ENCODE data around the gene SMCHD1.
"Not testable (repeated sequence)": the region's sequence is repeated elsewhere in the genome, so short reads cannot be mapped to it uniquely, and the experiment has no call there.

SMCHD1 gene

DNA sequence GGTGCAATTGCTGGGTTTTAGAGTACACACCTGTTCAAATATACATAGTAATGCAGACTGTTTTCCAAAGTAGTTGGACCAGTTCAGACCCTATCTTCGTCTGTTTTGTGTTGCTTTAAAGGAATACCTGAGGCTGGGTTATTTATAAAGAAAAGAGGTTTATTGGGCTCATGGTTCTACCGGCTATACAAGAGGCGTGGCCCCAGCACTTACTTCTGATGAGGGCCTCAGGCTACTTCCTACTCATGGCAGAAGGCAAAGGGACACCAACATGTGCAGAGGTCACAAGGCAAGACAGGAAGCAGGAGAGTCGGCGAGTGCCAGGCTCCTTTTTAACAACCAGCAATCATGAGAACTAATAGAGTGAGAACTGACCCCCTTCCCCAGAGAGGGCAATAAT lies 169.3 kb downstream of the SMCHD1 start:
- Histone ChIP-seq H3K4me3 (ENCODE audit: low read depth in 1 of 2, low read length in 1 of 2) (no peak overlapping the region), H3K9me3 (no peaks in the 10 kb centered on the region), H3K27me3 (no peaks in the 10 kb centered on the region), H3K4me1 (ENCODE audit: control insufficient read depth in 1 of 2, insufficient read depth in 1 of 2, low read depth in 1 of 2, low read length in 1 of 2) (no peaks in the 10 kb centered on the region), H3K27ac (no peak overlapping the region), H3K36me3 (no peaks in the 10 kb centered on the region)
- TF ChIP-seq, protein P1, sequence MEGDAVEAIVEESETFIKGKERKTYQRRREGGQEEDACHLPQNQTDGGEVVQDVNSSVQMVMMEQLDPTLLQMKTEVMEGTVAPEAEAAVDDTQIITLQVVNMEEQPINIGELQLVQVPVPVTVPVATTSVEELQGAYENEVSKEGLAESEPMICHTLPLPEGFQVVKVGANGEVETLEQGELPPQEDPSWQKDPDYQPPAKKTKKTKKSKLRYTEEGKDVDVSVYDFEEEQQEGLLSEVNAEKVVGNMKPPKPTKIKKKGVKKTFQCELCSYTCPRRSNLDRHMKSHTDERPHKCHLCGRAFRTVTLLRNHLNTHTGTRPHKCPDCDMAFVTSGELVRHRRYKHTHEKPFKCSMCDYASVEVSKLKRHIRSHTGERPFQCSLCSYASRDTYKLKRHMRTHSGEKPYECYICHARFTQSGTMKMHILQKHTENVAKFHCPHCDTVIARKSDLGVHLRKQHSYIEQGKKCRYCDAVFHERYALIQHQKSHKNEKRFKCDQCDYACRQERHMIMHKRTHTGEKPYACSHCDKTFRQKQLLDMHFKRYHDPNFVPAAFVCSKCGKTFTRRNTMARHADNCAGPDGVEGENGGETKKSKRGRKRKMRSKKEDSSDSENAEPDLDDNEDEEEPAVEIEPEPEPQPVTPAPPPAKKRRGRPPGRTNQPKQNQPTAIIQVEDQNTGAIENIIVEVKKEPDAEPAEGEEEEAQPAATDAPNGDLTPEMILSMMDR (IDR thresholded peaks at IDR 0.05), result no peak

DNA sequence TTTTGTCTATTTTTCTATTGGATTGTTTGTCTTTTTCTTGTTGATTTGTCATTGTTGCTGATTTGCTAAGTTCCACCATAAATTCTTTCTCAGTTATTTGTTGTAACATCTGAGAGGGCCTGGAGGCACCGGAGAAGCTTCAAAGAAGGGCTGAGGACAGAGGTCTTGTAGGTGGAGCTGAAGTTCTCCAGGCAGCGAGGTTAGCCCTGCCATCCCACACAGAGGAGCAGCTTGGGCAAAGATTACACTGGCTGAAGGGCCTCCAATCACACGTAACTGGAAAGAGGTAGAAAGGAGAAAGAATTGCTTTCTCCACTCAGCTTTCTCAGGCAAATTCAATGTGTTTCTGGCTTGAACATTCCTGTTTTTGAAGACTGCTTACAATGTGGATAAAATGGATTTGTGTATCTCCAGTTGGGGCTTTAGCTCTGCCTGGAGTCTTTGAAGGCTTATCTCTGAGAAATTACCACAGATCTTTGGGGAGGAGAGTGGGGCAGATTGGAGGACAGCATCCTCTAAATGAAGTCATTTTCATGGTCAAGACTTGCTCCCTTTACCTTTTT lies 170.2 kb downstream of the SMCHD1 start:
- H3K36me3 ChIP-seq, result no peaks in the 10 kb centered on the region
- no peak overlapping the region for H3K27ac ChIP-seq
- H3K9me3 ChIP-seq, result no peaks in the 10 kb centered on the region
- no peak overlapping the region for H3K4me3 ChIP-seq (ENCODE audit: low read depth in 1 of 2, low read length in 1 of 2)
- H3K4me1 ChIP-seq (ENCODE audit: control insufficient read depth in 1 of 2, insufficient read depth in 1 of 2, low read depth in 1 of 2, low read length in 1 of 2), result no peaks in the 10 kb centered on the region
- H3K27me3 ChIP-seq, result no peaks in the 10 kb centered on the region
- TF ChIP-seq, protein P1 (IDR thresholded peaks at IDR 0.05), result no peak

DNA sequence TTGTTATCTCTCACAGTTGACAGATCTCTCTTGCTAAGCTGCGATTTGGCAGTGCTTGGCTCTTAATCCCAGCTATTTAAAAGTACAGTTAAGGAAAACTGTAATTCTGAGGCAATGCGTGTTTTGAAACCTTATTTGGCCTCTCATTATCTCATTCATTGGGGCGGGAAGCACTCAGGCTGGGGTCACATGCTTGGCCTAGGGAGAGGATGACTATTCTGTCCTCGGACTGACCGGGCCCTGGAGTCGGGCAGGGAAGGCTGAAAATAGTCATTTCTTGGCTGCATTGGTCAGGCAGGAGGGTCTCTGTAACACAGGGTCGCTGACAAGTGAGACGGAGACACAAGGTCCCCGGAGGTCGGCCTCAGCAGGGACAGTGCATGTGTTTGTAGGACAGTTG lies 171.1 kb downstream of the SMCHD1 start:
- no peaks in the 10 kb centered on the region for H3K4me1 ChIP-seq (ENCODE audit: control insufficient read depth in 1 of 2, insufficient read depth in 1 of 2, low read depth in 1 of 2, low read length in 1 of 2)
- no peaks in the 10 kb centered on the region for H3K9me3 ChIP-seq
- no peak overlapping the region for H3K4me3 ChIP-seq (ENCODE audit: low read depth in 1 of 2, low read length in 1 of 2)
- H3K27ac ChIP-seq, result no peak overlapping the region
- H3K27me3 ChIP-seq, result no peaks in the 10 kb centered on the region
- TF ChIP-seq, protein P1 (IDR thresholded peaks at IDR 0.05), result no peak
- H3K36me3 ChIP-seq, result no peaks in the 10 kb centered on the region

DNA sequence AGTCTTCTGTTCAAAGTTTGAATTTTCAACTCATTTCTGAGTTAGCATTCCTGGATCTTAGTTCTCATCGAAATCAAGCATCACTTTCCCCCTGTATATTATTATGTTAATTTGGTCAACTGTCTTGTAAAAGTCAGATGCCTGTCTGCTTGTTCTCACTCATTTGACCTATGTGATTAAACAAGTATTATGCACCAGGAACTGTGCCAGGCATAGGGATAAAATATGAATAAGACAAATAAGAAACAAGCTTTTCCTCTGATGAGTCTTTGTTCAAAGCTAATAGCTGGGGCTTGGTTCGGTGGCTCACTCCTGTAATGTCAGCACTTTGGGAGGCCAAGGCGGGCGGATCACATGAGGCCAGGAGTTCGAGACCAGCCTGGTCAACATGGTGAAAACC lies 171.5 kb downstream of the SMCHD1 start:
- H3K27me3 ChIP-seq, result no peaks in the 10 kb centered on the region
- H3K36me3 ChIP-seq, result no peaks in the 10 kb centered on the region
- H3K27ac ChIP-seq, result no peak overlapping the region
- TF ChIP-seq, protein P1 (IDR thresholded peaks at IDR 0.05), result no peak
- H3K4me3 ChIP-seq (ENCODE audit: low read depth in 1 of 2, low read length in 1 of 2), result no peak overlapping the region
- no peaks in the 10 kb centered on the region for H3K9me3 ChIP-seq
- no peaks in the 10 kb centered on the region for H3K4me1 ChIP-seq (ENCODE audit: control insufficient read depth in 1 of 2, insufficient read depth in 1 of 2, low read depth in 1 of 2, low read length in 1 of 2)

DNA sequence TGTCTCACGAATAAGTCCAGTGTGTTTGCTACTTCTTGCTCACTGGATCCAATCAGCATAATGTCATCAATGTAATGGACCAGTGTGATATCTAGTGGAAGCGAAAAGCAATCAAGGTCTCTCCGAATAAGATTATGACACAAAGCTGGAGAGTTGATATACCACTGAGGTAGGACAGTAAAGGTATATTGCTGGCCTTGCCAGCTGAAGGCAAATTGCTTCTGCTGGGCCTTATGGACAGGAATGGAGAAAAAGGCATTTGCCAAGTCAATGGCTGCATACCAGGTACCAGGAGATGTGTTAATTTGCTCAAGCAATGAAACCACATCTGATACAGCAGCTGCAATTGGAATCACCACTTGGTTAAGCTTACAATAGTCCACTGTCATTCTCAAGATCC lies 180.6 kb downstream of the SMCHD1 start:
- not testable (repeated sequence) for H3K27ac ChIP-seq; H3K4me3 ChIP-seq (ENCODE audit: low read depth in 1 of 2, low read length in 1 of 2); H3K9me3 ChIP-seq; H3K27me3 ChIP-seq; H3K4me1 ChIP-seq (ENCODE audit: control insufficient read depth in 1 of 2, insufficient read depth in 1 of 2, low read depth in 1 of 2, low read length in 1 of 2); H3K36me3 ChIP-seq

DNA sequence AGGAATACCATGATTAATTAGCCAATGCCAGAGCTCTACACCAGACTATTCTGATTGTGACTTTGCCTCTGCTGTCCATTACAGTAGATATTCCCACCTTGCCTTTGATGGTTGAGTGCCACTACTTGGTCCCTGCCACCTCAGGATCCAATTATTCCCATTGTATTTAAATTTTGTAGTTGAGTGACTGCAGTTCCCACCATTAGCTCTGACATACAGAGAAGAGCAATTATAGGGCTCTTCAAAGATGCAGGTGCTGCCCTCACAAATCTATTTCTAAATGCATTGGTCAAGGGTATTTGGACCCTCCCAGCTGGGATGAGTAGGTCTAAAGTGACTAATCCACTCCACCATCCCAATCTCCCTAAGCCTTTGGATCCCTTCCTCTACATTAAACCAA lies 181.8 kb downstream of the SMCHD1 start:
- not testable (repeated sequence) for H3K27me3 ChIP-seq; H3K4me1 ChIP-seq (ENCODE audit: control insufficient read depth in 1 of 2, insufficient read depth in 1 of 2, low read depth in 1 of 2, low read length in 1 of 2); H3K36me3 ChIP-seq; H3K4me3 ChIP-seq (ENCODE audit: low read depth in 1 of 2, low read length in 1 of 2); H3K9me3 ChIP-seq; H3K27ac ChIP-seq

DNA sequence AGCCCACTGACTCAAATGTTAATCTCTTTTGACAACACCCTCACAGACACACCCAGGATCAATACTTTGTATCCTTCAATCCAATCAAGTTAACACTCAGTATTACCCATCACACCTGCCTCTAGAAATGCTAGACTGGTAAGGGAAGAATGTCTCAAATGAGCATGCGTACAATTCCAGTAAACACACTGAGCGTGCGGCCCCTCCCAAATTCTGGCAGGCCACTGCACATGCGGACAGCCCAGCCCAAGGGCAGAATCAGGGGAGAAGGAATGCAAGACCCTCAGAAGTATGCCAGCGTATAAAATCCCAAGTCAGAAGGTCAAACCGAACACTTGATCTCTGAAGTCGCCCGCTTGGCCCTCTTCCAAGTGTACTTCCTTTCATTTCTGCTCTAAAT lies 183.7 kb downstream of the SMCHD1 start:
- H3K27me3 ChIP-seq, result peaks cover 23% of the 10 kb centered on the region
- TF ChIP-seq, protein P1 (IDR thresholded peaks at IDR 0.05), result no peak
- no peak overlapping the region for H3K4me3 ChIP-seq (ENCODE audit: low read depth in 1 of 2, low read length in 1 of 2)
- no peaks in the 10 kb centered on the region for H3K4me1 ChIP-seq (ENCODE audit: control insufficient read depth in 1 of 2, insufficient read depth in 1 of 2, low read depth in 1 of 2, low read length in 1 of 2)
- H3K36me3 ChIP-seq, result no peaks in the 10 kb centered on the region
- no peak overlapping the region for H3K27ac ChIP-seq
- H3K9me3 ChIP-seq, result no peaks in the 10 kb centered on the region

Measured in neutrophil (primary cell).